Measurements from ENCODE around the gene ZMYND12.

ZMYND12 gene

DNA sequence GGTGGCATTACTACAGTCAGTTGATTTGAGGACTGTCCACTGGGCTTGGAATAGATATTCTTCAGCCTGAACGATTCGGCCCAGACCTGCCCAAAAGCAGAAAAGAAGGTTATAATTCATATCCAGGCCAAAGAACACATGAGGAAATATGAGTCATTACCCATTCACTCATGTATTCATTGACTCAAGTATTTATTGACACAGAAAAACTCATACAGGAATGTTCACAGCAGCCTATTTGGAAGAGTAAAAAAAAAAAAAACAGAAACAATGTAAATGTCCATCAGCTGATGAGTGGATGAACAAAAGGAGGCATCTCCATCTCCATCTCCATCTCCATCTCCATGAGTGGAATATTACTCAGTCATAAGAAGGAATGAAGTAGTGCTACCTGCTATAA, 15.9 kb downstream of the ZMYND12 start:
- DNase-seq: no peak

DNA sequence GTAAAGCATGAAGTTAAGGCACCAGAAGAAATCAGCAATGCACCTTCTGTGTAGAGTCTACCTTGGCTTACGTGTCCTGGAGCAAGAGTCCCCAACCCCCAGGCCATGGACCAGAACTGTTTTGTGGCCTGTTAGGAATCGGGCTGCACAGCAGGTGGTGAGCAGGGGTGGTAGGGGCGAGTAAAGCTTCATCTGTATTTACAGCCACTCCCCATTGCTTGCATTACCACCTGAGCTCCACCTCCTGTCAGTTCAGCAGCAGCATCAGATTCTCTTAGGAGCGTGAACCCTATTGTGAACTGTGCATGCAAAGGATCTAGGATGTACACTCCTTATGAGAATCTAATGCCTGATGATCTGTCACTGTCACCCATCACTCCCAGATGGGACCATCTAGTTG, 21.5 kb downstream of the ZMYND12 start:
- DNase-seq: no peak

DNA sequence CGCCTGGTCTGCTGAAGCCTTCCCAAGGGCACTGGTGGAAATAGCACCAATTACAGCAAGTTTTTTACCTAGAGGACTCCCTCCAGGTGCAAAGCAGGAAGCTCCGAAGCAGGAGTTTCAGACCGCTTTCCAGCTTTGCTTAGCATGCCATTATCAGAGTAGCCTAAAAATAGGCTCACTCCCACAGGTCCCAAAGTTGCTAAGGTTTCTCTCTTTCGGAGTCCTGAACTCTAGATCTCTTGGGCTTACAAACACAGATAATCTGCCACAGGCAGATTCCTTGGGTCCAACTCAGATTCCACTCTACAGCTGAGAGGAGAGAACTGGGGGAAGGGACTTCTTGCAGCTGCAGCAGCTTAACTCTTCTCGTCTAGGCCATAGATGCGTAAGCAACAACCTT, 22.5 kb downstream of the ZMYND12 start:
- DNase-seq: no peak

DNA sequence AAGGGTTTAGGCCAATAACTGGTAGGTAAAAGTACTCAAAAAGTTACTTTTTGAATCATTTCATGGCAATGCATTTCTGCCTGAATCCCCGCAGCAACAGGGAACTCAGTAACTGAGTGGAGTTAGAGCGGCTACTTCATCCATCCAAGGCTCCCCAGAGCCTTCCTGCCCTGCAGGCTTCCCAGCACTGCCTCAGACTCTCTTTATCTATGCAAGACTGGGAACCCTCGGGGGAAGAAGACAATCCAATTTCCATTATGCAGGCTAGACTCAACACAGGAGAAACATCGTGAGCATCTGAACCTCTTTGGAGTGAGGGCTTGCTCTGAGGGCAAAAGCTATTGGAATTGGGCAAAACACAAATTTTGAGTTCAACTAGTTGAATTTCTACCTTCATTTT, 23.1 kb downstream of the ZMYND12 start:
- no peak for DNase-seq

DNA sequence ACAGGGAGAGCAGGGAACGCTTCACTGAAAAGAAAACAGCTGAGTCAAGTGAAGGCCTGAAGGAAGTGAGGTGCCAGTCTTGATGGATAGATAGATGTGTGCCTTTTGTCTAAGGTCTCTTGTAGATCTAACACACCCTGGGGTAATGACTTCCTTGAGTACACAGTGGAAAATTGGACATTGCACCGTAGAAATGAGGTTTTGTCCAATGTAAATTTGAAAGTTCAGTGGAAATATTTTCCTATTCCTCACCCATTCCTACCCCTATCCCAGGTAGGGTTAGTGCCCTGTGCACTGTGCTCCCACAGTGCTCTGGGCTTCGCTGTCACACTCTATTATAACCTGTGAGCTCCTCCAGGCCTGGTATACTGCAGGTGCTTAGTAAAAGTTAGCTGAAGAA, 24.3 kb downstream of the ZMYND12 start:
- DNase-seq: no peak

DNA sequence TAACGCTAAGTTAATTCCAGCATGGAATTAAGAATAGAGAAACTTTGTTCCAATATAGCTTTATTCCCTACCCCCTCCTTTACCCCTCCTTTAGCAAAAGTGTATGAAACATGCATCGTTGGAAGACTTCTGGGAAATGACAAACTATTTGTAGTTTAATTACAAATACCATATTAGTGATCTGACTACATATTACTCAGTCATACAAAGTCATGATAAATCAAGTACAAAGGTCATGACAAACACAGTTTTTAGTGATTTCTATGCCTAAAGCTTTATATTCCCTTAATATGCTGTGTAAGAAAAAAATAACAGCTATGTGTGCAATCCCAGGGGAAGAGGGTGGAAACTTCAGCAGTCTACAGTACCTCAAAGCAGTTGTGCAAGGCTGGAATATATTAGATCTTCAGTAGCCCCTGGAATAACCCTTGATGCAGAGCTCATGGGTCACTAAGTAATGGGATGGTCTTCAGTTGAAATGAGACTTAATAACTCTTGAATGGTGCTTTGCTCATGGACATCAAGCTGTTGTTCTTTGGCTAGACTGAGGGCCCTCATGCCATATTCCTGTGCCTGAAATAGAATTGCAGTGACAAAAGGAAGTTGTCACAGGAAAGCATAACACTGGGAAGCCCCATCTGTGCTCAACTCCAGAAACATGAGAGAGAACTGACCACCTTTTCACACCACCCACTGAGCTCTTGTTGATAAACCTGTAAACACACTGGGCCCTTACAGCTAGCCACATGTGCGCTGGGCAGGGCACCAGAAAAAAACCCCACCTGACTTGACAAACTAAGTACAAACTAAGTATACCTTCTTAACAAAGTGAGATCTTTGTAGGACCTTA, 25.3 kb downstream of the ZMYND12 start:
- no peak for DNase-seq

DNA sequence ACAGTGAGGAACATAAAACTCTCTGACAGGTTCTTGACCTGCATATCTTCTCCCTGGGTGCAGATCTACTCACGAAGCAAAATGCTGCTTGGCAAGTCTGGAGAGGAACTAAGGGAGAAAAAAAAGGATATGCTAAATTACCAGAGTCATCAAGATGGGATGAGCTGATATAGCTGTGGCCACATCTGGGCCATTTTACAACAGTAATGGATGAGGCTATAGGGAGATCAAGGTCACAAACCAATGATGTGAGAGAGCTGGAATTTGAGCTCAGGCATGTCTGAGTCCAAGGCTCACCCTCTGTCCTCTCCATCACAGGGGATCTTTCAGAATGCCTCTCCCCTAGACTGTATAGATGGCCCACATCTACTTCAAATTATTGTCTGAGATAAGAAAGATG, 26.2 kb downstream of the ZMYND12 start:
- DNase-seq: no peak

DNA sequence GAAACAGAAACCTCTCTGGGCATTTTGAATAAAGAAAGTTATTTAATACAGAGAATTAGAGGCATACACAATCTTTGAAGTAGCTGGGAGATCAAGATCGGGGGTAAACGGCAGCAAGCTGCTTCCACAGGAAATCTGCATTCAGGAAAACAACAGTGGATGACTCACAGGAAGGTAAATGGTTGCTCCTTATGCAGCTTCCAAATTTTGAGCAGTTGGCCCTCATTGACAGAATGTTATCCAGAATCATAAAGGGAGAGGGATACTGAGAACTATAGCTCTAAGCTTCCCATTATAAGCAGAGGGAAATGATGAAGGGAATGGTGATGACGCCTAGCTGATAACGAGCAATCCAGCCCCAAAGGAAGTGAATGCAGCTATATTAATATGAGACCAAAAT, 28.6 kb downstream of the ZMYND12 start:
- DNase-seq: no peak

DNA sequence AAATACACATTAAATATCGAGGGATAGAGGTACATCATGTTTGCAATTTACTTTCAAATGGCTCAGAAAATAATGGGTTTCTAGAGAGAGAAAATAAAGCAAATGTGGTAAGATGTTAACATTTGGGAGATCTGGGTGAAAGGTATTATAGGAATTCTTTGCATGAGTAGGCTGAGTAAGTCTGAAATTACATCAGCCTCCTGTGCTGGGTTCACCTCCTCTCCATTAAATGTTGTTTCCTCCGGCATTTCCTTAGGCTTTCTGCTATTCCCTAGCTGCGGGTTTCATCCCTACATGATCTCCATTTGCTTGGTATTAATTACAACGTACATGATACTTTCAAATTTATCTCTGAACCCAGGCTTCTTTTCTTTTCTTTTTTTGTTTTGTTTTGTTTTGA, 31.6 kb downstream of the ZMYND12 start:
- no peak for DNase-seq

DNA sequence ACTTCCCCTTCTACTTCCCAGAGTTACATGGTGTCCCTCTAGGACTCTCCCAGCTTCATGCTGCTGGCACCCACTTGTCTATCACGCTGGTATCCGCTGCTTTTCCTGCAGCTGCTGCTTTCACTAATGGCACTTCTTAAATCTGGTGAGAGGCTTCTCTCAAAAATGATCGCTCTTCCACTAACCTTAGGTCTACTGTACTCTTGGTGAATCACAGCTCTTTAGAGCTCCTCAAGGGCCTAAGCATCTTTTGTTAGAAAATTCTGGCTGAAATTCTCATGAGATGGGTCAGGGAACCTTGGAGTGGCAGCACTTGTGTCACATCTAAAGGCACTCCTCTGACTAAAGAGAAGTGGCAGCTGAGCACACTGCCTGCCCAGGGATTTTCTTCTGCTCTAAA, 32.1 kb downstream of the ZMYND12 start:
- no peak for DNase-seq

DNA sequence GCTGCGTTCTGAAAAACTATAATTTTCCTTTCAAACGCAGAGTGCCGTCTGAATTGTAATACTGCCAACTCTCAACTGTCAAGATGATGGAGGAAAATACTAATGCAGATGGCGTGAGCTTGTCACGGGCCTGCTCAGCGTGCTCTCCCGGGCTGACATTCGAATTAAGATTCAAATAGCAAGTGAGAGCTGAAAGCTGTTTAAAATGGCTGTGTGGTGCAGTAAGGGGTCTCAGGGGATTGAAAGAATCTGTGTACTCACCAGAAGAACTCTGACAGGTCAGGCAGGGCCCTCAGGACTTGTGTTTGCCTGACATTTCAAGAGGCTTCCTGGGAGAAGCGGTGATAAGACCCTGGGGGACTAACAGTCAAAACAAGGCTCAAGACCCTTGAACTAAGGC, 33.1 kb downstream of the ZMYND12 start:
- DNase-seq: peak in 14 of 56 donors; percentile 2 to 48 (median 14)

DNA sequence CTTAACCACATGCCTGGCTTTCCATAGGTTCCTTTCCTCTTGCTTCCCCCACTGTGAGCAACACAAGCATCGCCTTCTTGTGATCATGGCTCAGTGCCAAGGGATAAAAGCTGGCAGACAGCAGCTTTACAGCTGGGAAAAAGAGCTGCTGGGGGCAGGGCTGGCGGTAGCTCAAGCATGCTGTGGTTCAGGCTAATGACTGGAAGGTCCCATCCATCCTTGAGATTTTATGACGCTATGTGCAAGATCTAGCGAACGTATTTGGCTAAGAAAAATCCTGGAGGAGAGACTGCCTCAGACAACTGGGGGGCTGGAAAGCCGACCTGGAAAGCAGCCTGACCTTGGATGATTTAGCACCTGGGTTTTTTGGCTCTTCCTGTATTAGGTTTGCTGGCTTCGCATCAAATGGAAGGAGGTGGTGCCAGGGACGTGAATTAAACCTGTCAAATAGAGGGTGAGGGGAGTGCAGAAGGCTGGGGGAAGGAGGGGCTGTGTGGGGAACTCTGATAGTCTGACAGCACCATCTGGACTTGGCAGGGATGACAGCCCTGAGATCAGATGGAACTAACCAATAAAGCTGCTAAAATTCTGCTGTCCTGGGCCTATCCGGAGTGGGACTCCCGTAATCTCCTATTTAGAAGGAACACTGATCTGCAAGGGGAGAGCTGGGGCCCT, 34.8 kb downstream of the ZMYND12 start:
- peak in 38 of 56 donors; percentile 2 to 68 (median 20) for DNase-seq

DNA sequence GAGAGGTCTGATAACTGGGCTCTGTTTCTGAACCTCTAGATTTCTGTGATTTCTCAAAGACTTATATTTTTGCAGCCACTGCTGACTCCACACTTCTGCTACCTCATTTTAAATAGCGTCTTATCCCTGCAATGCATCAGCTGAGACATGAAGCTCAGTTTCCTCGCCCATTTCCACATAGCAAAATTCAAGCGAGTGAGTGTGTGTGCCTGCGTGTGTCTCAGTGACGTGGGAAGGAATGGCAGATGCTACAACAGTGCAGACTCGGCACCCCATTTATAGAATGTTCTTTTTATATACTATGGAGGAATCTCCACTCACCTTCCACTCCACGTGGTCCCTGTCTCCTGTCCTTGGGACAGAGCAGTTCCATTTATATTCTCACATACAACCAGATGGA, 35.7 kb downstream of the ZMYND12 start:
- DNase-seq: peak in 22 of 56 donors; percentile 2 to 58 (median 22)

DNA sequence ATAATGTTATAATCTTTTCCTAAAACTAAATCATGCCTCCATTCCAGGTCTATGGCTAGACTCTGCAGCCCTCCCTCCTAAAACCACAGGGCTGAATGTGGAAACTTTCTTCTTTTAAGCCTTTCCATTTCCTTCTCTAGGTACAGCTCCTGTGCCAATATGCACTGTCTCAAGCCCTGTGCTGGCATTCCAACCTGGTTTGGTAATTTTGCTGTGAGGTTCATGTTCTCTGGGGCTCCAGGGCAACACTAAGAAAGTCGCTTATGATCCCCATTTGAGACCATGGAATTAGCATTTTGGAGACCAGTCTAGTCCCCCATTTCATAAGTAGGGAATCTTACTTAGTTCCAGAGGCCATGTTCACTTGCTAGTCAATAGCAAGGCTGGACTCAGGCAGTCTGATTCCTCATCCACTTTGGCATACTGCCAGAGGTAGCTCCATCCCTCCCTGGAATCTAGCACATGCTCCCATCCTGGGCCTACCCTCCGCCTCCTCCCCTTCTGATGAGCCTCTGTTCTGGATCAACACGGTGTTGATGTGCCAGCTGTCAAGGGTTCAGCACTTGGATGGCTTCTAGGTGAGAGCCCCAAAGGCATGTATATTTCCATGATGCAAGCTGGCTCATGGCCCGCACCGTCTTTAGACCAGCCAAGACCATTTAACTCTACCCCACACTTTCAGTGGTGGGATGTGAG, 36.5 kb downstream of the ZMYND12 start:
- DNase-seq: peak in 1 of 56 donors; percentile 29

DNA sequence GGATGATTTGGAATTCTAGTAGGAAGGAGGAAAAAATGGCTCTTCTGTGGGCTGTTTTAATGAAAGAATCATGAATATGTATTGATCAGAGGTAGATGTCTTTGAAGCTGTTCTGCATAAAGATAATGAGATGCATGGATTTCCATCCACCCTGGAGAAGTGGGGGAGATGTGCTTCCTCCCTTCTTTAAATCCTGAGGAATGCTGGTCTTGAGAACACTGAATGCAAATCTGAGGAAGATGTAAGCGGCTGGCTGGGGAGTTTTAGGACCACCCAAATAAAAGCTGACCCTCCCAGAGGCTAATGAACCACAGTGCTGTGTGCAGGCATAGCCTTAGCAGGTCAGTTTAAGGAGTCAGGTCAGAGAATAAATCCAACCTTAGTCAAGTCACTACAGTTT, 37.3 kb downstream of the ZMYND12 start:
- peak in 1 of 56 donors; percentile 5 for DNase-seq

DNA sequence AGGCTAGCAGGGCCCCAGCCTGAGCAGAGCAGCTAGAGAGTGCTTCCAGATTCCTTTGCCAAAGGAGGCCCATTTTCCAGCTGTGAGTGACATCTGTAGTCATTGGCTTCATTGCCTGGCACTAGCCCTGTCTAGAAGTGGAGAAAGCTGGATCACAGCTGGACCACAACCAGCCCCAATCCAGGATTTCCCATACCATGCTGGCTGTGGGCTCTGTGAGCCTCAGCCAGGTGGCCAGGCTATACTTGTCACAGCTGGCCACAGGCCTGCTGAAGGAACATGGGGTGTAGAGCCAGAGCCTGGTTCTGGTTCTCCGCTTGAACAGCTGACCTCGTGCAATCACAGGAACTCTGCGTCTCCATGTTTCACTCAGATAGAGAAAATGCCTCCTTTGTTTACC, 38.7 kb downstream of the ZMYND12 start:
- DNase-seq: no peak

DNA sequence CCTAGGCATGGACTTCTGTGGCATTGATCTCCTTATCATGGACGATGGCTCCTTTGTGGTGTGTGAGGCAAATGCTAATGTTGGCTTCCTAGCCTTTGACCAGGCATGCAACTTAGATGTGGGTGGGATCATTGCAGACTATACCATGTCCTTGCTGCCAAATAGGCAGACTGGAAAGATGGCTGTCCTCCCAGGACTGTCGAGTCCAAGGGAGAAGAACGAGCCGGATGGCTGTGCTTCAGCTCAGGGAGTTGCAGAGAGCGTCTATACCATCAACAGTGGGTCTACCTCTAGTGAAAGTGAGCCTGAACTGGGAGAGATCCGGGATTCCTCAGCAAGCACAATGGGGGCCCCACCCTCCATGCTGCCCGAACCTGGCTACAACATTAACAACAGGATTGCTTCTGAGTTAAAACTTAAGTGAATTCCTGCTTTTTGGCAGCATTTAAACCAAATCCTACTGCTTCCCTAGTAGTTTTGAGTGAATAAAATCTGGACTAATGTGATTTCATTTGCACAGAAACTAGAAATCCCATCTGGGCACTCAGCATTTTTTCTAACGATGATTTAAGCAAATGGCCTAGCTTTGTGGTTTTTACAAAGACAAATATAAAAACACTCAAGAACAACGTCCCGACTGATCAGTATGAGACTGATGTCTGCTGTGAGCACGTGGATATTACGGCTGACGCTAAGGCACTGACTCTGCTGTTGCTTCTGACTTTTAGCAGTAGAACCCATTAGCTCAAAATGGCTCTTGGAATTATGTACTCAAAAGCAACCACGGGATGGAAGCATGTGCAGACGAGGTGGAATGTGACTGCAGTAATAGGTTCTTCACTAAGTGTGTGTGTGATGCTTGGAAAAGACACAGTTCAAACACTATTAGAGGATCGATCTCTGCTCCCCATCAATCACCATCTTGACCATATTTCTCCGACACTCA, 41.0 kb downstream of the ZMYND12 start:
- no peak for DNase-seq

DNA sequence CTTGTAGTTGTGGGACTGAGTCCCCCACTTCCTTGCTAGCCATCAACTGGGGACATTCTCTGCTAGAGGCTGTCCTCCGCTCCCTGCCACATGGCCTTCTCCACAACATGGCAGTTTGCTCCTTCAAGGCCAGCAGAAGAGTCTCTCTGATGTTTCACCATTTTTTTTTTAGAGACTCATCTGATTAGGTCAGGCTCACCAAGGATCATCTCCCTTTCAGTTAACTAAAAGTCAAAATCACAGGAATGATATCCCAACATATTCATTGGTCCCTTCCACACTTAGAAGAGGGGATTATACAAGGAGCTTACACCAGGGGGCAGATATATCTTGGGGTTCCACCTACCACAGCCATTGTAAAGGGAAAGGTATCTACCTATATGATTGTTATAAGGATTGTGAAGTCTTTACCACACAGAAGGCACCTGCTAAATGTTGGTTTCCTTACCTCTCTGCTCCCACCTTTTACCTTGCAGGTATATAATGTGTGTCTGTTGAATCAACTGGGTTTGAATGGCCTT, 51.9 kb downstream of the ZMYND12 start:
- no peak for DNase-seq

DNA sequence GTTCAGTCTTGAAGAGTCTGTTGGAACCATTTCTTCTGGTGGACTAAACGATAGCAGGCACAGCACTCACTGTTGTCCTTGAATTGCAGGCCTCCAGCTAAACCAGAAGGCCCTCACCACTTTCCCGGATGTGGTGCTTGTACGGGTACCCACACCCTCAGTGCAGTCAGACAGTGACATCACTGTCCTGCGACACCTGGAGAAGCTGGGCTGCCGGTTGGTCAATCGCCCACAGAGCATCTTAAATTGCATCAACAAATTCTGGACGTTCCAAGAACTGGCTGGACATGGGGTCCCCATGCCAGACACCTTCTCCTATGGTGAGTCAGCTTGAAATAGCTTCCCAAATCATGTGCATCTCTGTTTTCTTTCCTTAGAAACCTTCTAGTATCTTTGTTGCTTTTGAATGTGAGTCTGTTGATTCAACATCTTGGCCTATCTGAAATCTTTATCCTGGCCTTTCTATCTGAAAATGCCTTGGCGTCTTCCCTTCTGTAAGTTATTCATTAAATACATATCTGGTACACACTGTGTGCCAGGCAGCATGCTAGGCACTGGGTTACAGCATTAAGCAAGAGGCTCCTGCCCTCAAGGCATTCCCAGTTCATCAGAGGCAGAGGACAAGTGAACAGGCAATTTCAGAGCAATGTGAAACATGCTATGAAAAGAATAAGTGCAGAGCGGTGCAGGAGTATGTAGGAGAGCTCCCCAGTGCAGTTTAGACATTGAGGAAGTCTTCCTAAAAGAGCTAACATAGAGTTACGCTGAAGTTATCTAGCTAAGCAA, 56.3 kb downstream of the ZMYND12 start:
- no peak for DNase-seq

All from nucleus accumbens (tissue), 56 donors.